Fibroblast of pulmonary artery (primary cell): ENCODE data around the gene IL10.

Source experiments
- DNase-seq: peaks from one replicate; pipeline ENCODE4 v3.0.0-alpha.2; 2010; ENCODE audit warnings: low read depth
- H3K4me3 ChIP-seq: replicated peaks from 2 replicates; pipeline ENCODE4 v1.5.1; 2011; ENCODE audit warnings: low read depth, mild to moderate bottlenecking, control low read depth, low read length, moderate library complexity
- CTCF ChIP-seq: IDR thresholded peaks from 2 replicates; pipeline ENCODE4 v1.5.1; 2011; ENCODE audit warnings: mild to moderate bottlenecking, control low read depth, low read length, inconsistent platforms; ENCODE audit errors: missing control alignments

IL10 gene

GRCh38 chr1:206754011-206754410 lies 18.3 kb downstream of the IL10 start:
- TF ChIP-seq CTCF = no peak
- DNase-seq = peak; percentile 70
- no peak overlapping the region for H3K4me3 ChIP-seq

- no peak for DNase-seq
- no peak for TF ChIP-seq CTCF
- H3K4me3 ChIP-seq = no peak overlapping the region
Observed at GRCh38 chr1:206753141-206753540, 19.2 kb downstream of the IL10 start.

GRCh38 chr1:206752481-206752880 lies 19.8 kb downstream of the IL10 start:
- no peak for TF ChIP-seq CTCF
- no peak for DNase-seq
- no peak overlapping the region for H3K4me3 ChIP-seq

- H3K4me3 ChIP-seq = no peak overlapping the region
- TF ChIP-seq CTCF = no peak
- no peak for DNase-seq
Observed at GRCh38 chr1:206751891-206752290, 20.4 kb downstream of the IL10 start.

- DNase-seq = peak; percentile 72
- no peak for TF ChIP-seq CTCF
- H3K4me3 ChIP-seq = no peak overlapping the region
Observed at GRCh38 chr1:206748348-206749030, 23.8 kb downstream of the IL10 start.

GRCh38 chr1:206745301-206745700 lies 27.0 kb downstream of the IL10 start:
- DNase-seq = no peak
- no peak overlapping the region for H3K4me3 ChIP-seq
- no peak for TF ChIP-seq CTCF

GRCh38 chr1:206744683-206745082 lies 27.6 kb downstream of the IL10 start:
- no peak overlapping the region for H3K4me3 ChIP-seq
- DNase-seq = no peak
- no peak for TF ChIP-seq CTCF
